GM18498 (cell line): ENCODE results near the gene CCDC181.
"Not testable (repeated sequence)": the region's sequence is repeated elsewhere in the genome, so short reads cannot be mapped to it uniquely, and the experiment has no call there.

Experiments used
- ATAC-seq: cut with Tn5 transposase; IDR thresholded peaks from one replicate; pipeline ENCODE4 v1.9.1; 2021; ENCODE audit warnings: mild to moderate bottlenecking, moderate library complexity; ENCODE audit not compliant: unreplicated experiment

The CCDC181 gene

GRCh38 chr1:169427081-169427641 is at the start of gene CCDC181:
CCDC181 (minus strand) TSS chr1:169427474; CDS start chr1:169424927, 2,547 bp downstream.
- peak; percentile 92 for ATAC-seq

GRCh38 chr1:169475806-169476387 is 48.6 kb upstream of the CCDC181 start:
- no peak for ATAC-seq

GRCh38 chr1:169474302-169474995 is 47.2 kb upstream of the CCDC181 start:
- no peak for ATAC-seq

- no peak for ATAC-seq
These were observed 46.1 kb upstream of the CCDC181 start for GRCh38 chr1:169473347-169473746.

GRCh38 chr1:169472738-169473137 is 45.5 kb upstream of the CCDC181 start:
- ATAC-seq, result no peak

- ATAC-seq, result no peak
These were observed 41.7 kb upstream of the CCDC181 start for GRCh38 chr1:169468982-169469381.

- no peak for ATAC-seq
These were observed 39.3 kb upstream of the CCDC181 start for GRCh38 chr1:169466259-169467230.

- no peak for ATAC-seq
These were observed 38.0 kb upstream of the CCDC181 start for GRCh38 chr1:169465281-169465680.

GRCh38 chr1:169462385-169462784 is 35.1 kb upstream of the CCDC181 start:
- ATAC-seq, result no peak

GRCh38 chr1:169461390-169462000 is 34.2 kb upstream of the CCDC181 start:
- no peak for ATAC-seq

- ATAC-seq, result no peak
These were observed 33.0 kb upstream of the CCDC181 start for GRCh38 chr1:169460191-169460833.

- ATAC-seq, result no peak
These were observed 30.2 kb upstream of the CCDC181 start for GRCh38 chr1:169457443-169457842.

GRCh38 chr1:169456029-169456428 is 28.8 kb upstream of the CCDC181 start:
- no peak for ATAC-seq

GRCh38 chr1:169452921-169453320 is 25.6 kb upstream of the CCDC181 start:
- ATAC-seq, result no peak

- no peak for ATAC-seq
These were observed 24.0 kb upstream of the CCDC181 start for GRCh38 chr1:169451218-169451824.

- ATAC-seq, result no peak
These were observed 16.6 kb upstream of the CCDC181 start for GRCh38 chr1:169443923-169444322.

- no peak for ATAC-seq
These were observed 1.0 kb downstream of the CCDC181 start for GRCh38 chr1:169426174-169426705.

GRCh38 chr1:169421309-169421708 is 6.0 kb downstream of the CCDC181 start:
- no peak for ATAC-seq

- ATAC-seq, result no peak
These were observed 12.3 kb downstream of the CCDC181 start for GRCh38 chr1:169414952-169415351.

- ATAC-seq, result not testable (repeated sequence)
These were observed 18.9 kb downstream of the CCDC181 start for GRCh38 chr1:169408340-169408739.
